NOMO-1 treated with DMSO at 0.1 percent for 48 hours (cell line): ENCODE data around the gene CNTNAP2.

ENCODE experiments used
- DNase-seq: peaks from one replicate; lab custom pipeline; 2025; ENCODE audit not compliant: unreplicated experiment; lab: John Stamatoyannopoulos, UW

Gene CNTNAP2

DNA sequence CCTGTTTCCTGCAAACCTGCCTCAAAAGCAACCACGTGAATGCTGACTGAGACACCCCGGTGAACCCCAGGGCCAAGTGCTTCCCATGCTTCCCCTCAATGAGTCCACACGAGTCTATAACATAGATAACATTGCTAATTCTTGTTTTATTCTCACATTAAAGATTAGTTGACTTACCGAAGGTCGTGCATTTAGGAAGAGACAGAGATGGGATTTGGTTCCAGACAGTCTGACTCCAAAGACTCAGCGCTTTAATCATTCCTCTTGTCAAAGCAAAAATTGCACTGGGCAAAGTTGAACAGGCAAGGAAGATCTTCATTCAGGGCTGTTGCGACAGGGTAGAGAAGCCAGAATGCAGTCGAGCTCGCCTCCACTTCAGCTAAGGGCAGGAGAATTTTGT is 2038.4 kb downstream of the CNTNAP2 start:
- DNase-seq, result no peak

DNA sequence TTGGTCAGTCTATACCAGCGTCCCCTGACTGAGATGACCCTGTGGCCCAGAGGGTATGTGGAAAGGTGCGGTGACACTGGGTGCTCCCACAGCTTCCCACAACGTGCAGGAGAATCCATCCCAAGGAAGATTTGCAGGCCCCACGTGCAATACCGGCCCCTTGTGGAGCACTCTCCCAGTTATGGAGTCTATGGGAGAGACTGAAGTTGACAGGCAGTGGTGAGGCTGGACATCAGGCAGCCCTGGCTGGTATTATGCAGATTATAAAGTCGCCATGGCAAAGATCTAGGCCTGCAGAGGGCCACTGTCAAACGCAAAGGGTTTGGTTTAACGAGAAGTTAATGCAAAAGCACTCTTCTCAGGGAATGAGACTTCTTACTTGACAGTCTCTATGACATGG is 2039.2 kb downstream of the CNTNAP2 start:
- no peak for DNase-seq

DNA sequence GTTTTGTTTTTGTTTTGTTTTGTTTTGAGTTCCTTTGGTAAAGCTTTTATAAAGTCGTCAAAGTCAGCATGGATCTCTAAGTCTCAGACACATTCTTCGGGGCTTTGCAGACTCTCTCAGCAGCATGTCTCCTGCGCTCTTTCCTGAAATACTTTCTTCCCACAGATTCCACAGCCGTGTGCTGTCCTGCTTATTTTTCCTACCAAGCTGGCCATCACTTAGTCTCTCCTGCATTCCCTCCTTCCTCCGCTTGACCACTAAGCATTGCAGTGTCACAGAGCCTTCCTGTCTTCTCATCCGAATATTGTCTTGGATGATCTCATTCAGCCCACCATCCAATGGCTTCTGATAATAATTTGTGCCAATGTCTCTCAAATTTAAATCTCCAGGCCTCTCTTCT is 2039.6 kb downstream of the CNTNAP2 start:
- DNase-seq, result no peak

DNA sequence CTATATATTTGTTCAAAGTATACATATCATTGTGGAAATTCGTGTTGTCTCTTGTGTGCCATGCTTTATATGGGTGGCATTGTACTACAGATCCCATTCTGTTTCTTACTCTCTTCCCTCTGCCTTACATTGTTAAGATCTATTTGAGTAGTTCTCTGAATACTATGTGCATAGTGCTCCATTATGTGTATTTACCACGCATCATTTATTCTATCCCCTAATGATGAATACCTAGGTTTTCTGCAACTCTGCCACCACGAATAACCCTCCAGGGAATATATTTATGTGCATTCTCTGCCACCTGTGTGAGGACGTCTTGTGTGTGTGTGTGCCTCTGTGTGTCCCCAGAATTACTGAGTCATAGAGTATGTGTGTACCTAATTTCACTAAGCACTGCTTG is 2042.7 kb downstream of the CNTNAP2 start:
- DNase-seq, result no peak

DNA sequence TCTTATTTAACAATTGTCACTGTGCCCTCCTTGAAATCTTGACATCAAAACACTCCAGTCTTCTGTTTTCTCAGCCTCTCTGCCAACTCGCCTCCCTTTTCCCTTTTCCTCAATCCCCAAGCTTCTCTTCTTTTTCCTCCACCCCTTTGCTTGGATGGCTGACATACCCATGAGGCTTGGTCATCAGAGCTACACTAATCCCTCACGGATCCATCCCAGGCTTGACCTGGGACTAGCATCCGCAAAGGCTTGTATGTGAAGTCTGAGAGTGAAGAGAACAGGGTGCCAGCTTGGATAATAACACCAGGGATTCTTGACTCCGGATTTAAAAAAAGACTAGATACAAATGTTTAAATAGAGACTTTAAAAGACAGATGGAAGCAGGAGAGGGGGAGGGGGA is 2045.2 kb downstream of the CNTNAP2 start:
- no peak for DNase-seq

DNA sequence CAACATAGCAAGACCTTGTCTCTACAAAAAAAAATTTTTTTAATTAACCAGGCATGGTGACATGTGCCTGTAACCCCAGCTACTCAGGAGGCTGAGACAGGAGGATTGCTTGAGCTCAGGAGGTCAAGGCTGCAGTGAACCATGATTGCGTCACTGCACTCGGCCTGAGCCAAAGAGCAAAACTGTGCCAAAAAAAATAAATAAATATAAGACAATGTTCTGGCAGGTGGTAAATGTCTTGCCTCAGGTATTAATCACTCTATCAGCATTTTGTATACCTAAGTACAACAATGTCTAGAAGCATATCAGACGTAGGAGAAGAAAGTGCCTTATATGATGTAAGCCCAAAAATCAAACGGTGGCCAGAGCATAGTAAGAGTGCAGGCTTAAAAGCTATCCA is 2046.2 kb downstream of the CNTNAP2 start:
- no peak for DNase-seq

DNA sequence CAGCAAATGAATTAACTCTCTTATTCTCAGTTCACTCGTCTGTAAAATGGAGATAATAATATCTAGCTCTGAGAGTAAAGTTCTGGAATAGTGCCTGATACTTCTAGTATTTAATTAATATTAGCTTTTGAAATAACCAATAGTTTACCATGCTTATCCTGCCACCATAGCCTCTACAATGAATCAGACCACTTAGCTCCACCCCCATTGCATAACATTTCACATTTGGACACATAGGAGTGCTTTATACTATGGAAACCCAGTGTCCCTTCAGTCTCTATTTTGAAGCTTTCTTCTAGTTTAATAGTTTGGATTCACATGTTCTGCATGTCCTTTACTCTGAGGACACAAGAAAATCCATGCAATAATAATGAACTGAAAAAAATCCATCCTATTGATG is 2046.6 kb downstream of the CNTNAP2 start:
- no peak for DNase-seq

DNA sequence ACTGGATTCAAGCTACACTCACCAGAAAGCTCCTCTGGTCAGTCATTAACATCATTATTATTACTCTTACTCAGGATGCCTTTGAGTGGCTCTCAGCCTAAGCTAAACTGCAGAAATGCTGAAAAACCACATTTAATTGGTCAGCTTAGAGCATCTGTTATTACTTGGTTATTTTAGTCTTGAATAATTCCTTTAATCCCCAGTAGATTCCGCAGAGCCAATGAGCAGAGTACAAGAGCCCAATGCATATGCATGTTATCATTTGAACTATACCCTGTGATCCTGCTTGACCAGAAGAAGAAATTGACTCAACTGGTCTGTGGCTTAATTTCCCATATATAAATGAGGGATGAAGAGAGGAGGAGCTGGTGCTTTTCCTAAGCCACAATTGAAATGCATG is 2056.3 kb downstream of the CNTNAP2 start:
- no peak for DNase-seq

DNA sequence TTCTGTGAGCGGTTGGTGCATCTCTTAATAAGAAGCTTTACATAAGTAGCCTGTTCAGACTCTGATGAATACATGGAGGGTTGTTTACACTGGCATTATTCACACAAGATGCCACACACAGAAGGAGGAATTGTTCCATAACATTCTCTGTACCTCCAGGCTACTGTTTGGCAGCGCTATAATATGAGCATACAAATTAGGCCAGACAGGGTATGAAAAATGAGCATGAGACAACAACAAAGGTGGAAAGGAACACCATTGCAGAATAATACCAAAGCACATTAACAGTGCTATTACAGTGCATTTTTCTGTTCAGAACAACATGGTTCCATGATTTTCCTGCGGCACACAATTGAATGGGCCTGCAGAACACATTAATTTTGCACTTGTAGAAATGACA is 2056.8 kb downstream of the CNTNAP2 start:
- DNase-seq, result no peak

DNA sequence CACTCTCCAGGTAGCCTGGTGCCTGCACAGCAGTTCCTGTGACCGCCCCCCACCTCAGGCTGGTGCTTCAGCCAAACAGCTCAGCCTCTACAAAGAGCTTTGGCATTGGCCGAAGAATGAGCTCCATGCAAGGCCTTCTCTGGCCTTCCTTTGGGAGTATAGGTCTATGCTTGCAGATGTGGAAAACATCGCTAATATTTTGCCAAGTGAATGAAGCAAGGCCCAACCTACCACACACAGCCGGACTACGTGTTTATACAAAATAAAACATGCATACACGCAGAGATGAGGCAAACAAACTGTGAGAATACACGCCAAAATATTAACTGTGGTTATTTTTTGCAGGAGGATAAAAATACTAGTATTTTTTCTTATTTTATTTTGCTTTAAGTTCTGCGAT is 2057.8 kb downstream of the CNTNAP2 start:
- no peak for DNase-seq

DNA sequence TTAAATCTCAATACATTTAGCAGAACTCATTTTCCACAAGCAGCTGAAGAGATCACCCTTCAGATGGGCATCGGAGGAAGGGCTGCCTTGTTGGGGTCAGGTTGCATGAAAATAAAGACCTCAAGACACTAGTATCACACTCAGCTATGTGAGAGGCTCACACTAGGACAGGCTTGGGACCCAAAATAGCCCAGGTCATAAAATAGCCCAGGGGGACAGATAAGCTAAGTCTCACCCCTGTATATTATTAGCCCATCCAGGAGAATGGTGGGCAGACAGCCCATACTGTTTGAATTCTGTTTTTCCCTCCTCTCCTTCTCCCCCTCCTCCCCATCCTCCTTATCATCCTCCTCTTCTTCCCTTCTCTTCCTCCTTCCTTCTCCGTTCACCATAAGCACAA is 2058.9 kb downstream of the CNTNAP2 start:
- no peak for DNase-seq

DNA sequence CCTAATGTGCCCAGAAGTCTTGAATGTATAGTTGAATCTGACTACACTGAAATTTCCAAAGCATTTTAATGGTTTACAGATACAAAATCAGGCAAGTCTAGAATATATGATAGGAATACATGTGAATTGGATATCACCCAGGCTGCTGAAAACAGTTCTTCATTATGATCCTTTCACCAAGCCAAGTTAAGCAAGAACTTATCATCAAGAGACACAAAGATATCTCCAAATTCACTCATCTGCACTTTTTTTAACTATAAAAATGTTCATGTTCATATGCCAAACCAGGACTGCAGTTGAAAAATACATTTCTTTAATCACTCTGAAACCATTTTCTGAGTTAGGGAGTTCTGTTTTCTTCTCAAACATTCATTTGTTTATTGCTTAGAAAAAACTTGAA is 2061.4 kb downstream of the CNTNAP2 start:
- no peak for DNase-seq

DNA sequence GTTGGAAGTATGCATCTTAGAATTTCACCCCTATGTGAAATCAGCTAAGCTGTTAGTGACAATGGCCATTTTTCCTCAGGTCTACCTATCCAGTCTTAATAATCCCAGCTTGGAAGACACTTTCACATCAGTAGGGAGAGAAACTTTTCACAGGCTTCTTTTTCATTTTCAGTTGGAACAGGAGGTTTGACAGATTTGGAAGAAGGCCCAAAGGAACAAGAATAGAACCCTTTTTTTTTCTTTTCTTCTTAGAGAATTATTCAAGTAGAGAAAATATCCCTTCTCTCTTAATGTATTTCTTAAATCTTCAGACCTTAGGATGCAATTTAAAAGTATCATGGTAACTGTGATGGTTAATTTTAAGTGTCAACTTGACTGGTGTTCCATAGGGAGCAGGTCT is 2063.5 kb downstream of the CNTNAP2 start:
- DNase-seq, result no peak

DNA sequence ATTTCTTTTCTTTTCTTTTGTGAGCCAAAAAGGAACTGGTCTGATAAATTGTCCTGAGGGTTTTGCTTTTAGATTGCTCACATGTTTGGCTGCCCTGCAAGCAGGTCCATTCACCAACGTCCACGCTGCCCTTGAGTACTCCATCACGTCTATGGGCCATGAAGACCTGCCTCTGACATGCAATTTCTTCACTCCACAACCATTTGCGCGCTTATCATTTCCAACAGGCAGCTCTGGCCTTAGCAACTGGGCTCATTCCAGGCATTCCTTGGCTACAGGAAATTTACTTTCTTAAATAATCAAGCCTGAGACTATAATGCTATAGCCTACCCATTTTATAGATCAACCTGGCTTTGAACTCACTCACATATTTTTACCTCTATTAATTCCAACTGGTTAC is 2065.7 kb downstream of the CNTNAP2 start:
- no peak for DNase-seq

DNA sequence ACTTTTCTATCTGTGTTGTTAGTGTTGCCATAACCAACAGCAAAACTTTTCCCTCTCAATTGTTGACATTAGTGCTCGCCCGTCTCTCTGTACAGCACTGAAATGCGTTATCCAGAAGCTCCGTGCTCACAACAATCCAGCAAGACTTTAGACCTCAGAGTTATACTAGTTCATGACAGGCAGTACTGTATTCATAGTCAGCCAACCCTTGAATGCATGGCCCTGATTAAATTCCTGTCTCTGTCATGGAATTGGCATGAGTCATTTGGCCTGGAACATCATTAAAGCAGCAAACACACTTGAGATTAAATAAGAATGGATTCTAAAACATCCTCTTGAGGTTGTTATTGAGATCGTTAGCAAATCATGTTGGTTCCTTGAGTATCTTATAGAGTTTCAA is 2068.4 kb downstream of the CNTNAP2 start:
- no peak for DNase-seq

DNA sequence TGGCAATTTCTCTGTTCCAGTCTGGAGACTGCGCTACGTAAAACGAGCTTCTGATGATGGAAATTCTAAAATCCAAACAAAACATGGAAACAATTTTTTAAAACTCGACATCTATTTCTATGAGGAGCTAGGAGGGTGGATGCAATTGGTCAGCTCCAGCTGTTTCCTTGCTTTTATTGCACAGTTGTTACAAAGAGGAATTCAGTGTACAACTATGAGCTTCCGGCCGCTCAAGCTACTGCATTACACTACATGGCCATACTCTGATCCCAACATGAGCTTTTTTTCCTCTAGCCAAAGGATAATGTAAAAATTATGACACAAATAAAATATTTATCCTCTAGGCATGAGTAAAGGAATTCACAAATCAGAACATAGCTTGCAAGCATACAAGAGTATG is 2070.9 kb downstream of the CNTNAP2 start:
- no peak for DNase-seq

DNA sequence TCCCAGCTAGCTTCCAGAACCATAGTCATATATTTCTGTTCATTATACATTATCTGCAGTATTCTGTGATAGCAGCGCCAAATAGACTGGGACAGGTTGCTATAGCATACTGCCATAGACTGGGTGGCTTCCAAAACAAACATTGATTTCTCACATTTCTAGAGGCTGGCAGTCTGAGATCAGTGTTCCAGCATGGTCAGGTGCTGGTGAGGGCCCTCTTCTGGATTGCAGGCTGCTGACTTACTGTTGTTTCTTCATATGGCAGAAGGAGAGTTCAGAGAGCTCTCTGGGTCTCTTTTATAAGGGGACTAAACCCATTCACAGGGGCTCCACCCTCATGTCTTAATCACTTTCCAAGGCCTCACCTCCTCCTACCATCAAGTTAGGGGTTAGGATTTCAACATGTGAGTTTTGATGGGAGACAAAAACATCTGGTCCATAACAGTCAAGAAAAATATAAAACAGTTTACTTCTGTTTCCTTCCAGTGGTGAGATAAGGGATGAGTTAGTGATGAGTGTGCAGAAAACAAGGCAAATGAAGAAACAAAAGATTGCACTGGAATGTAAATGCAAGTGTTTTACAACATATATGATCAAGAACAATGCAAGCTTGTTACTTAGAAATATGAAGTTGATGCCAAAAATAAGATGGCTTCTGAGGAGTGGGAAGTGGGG is 2074.9 kb downstream of the CNTNAP2 start:
- no peak for DNase-seq

DNA sequence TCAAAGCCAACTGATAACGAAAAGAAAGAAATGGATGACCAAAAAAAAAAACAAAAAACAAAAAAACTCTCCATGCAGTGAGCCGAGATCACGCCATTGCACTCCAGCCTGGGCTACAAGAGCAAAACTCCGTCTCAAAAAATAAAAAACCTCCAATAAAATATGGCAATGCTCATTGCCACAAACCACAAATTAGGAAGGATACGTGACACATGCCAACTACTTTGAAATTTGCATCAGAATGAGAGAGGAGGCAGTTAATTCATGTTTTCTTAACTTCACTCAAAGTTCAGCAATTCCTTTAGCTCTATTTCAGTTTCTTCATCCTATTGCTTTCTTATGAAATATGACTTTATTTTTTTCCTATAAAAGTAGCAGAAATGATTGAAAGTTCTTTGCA is 2075.9 kb downstream of the CNTNAP2 start:
- peak; percentile 43 for DNase-seq

DNA sequence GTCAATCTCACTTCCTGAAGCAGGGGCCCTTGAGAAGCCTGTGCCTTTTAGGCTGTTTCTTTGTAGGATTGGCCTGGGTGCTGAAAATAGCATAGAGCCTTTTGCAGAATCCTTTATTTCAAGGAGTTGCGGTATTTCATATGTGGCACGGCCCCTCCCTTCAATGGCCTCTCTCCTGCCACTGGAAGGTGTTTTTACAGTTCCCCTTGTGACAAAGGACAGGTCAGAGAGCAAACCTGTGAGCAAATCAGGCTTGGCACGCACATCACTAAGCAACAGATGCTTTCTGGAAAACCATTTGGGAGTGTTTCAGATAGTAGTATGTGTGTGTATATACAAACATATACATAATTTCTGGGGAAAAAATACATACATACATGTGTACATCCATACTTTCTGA is 2085.4 kb downstream of the CNTNAP2 start:
- no peak for DNase-seq

DNA sequence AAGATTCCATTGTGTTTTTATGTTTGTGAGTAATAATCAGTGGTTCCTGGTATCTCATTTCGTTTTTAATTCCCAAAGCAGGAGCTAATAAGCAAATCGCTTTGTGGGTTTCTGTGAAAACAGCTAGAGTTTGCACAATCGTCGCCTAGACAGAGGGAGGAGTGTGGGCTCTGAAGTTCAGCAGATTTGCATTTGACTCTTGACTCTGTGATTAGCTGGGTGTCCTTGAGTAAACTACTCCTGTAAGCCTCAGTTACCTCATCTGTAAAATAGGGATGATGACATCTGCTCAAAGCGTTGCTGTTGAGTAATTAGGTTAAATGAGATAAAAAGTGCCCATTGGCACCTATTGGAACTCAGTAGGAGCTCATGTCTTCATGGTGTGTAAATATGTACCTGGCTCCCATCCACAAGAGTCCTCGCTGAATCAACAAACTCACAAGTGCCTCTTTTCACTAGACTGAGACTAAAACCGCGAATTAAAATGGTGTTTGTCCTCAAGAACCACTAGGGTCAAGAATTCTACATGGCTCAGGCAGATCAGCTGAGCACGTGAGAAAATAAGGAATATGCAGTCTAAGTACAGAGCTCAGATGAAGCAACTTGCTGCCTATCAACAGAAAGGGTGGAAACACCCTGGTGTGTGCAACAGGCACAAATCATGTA is 2088.2 kb downstream of the CNTNAP2 start:
- DNase-seq, result no peak

DNA sequence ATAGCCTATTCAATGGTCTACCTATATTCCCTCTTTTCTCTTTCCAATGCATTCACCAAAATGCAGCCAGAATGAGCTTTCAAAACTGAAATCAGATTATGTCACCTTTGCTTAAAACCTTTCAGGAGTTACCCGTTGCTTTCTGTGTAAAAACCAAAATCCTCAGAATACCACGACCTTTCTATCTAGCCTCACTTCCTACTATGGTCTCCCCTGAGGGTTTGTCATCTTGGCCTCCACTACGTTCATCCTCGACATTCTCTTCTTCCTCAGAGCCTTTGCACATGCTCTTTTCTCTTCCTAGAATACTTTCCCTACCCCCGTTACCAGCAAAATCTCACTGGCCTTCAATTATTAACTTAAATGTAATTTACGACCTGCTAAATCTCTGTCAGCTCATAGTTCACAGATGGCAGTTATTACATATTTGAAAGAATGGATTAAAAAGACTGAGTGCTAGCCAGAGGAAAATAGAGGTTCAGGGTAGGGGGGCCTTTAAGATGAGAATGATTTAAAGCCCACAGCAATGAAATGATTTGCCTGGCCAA is 2093.1 kb downstream of the CNTNAP2 start:
- no peak for DNase-seq

DNA sequence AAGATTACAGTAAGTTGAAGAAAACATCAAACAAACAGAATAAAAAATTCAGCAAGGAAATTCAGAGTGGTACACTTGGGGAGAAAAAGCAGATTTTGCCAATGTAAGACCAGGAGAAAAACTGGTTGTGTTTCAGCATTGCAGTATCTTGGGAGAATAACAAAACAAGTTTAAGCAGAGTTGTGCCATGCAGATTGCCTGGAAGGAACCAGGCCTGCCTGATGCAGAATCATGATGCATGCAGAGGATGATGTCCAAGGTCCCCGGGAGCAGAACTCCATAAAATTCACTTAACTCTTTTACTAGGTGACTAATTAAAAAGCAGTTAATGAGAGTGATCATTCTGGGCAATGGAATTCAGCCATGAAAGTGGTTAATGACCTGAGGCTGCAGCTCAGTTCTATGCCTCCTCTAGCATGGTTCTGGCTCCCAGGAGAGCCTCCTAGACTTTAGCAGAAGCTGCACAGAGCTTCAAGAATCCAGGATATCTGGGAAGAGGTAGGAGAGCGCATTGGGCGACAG is 2094.3 kb downstream of the CNTNAP2 start:
- no peak for DNase-seq

DNA sequence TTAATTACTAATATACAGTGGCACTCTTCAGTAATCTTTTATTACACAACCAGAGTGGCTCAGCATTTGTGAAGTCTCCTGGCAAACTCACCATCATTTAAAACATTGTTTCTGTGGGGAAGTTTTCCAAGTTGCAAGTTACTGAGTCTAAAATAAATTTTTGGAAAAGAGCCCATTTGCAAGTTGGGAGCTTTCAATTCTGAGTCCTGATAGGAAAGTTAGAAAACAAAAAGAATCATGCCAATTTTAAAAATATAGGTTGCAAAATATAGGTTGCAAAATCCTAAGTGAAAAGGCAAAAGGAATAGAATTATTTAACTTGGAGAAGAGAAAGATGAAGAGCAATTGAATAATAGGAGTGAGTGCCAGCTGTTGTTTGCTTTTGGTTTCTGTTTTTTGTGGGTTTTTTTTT is 2095.1 kb downstream of the CNTNAP2 start:
- DNase-seq, result peak; percentile 21
